DND-41 (cell line): ENCODE measurements around the gene TELO2.

Source experiments
- EZH2 ChIP-seq: IDR thresholded peaks from 3 replicates; pipeline ENCODE4 v1.6.1; 2012; ENCODE audit warnings: borderline replicate concordance, low read depth, mild to moderate bottlenecking, moderate library complexity, low read length, inconsistent platforms; ENCODE audit not compliant: severe bottlenecking
- TF ChIP-seq, protein P1 (sequence below): IDR thresholded peaks from 2 replicates; pipeline ENCODE4 v1.5.1; 2012; ENCODE audit warnings: borderline replicate concordance, low read length, moderate library complexity, mild to moderate bottlenecking; ENCODE audit not compliant: poor library complexity, severe bottlenecking; ENCODE audit errors: extremely low read depth

DNA sequence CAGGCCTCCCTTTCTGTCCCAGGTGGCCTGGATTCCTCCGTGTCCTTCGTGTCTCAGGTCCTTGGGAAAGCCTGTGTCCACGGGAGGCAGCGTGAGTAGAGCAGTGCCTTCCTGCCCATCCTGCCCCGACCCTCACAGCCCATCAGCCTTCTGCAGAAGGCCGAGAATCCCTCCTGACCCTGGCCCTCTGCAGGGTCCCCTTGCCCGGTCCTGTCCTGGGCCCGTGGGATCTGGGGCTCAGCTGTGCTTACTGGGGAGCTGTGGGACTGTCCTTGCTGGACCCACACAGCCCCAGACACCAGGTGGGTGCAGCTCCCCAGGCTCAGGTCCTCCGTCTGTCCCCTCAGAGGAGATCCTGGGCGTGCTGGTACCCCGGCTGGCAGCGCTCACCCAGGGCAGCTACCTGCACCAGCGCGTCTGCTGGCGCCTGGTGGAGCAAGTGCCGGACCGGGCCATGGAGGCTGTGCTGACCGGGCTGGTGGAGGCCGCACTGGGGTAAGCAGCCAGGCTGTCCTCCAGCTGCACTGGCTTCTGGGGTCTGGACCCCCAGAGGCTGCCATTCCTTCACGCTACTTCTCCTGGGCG is 3.9 kb downstream of the TELO2 start:
- TF ChIP-seq EZH2: no peak
- TF ChIP-seq, protein P1, sequence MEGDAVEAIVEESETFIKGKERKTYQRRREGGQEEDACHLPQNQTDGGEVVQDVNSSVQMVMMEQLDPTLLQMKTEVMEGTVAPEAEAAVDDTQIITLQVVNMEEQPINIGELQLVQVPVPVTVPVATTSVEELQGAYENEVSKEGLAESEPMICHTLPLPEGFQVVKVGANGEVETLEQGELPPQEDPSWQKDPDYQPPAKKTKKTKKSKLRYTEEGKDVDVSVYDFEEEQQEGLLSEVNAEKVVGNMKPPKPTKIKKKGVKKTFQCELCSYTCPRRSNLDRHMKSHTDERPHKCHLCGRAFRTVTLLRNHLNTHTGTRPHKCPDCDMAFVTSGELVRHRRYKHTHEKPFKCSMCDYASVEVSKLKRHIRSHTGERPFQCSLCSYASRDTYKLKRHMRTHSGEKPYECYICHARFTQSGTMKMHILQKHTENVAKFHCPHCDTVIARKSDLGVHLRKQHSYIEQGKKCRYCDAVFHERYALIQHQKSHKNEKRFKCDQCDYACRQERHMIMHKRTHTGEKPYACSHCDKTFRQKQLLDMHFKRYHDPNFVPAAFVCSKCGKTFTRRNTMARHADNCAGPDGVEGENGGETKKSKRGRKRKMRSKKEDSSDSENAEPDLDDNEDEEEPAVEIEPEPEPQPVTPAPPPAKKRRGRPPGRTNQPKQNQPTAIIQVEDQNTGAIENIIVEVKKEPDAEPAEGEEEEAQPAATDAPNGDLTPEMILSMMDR: no peak
